PFSK-1 (cell line): Measurements from ENCODE around the gene ATP6V0B.

Experiments
- FOXP2 ChIP-seq: optimal IDR thresholded peaks from 2 replicates; pipeline ENCODE3; 2011; ENCODE audit warnings: borderline replicate concordance, control low read depth, inconsistent platforms; ENCODE audit not compliant: insufficient read depth; ENCODE audit errors: extremely low read length, extremely low read depth
- POLR2AphosphoS5 ChIP-seq: IDR thresholded peaks from 2 replicates; pipeline ENCODE4 v1.6.1; 2012; ENCODE audit warnings: low read depth, mild to moderate bottlenecking, control low read depth, low read length, moderate library complexity
- SIN3A ChIP-seq: IDR thresholded peaks from 2 replicates; pipeline ENCODE4 v1.6.1; 2012; ENCODE audit warnings: mild to moderate bottlenecking, low read length, moderate library complexity, borderline replicate concordance; ENCODE audit not compliant: insufficient read depth
- TAF1 ChIP-seq: IDR thresholded peaks from 2 replicates; pipeline ENCODE4 v1.6.1; 2012; ENCODE audit warnings: low read length, control low read depth, borderline replicate concordance; ENCODE audit not compliant: insufficient read depth
- TF ChIP-seq, protein P1 (sequence below), 2 experiments: IDR thresholded peaks; 2 replicates each; pipeline versions ENCODE4 v1.6.1 to v1.8.0; 2011 to 2012; ENCODE audit warnings: low read depth in 2 of 2, low read length in 2 of 2, control low read depth in 1 of 2, inconsistent platforms in 1 of 2, mild to moderate bottlenecking in 1 of 2, moderate library complexity in 1 of 2; ENCODE audit not compliant: insufficient read depth in 1 of 2

ATP6V0B gene

DNA sequence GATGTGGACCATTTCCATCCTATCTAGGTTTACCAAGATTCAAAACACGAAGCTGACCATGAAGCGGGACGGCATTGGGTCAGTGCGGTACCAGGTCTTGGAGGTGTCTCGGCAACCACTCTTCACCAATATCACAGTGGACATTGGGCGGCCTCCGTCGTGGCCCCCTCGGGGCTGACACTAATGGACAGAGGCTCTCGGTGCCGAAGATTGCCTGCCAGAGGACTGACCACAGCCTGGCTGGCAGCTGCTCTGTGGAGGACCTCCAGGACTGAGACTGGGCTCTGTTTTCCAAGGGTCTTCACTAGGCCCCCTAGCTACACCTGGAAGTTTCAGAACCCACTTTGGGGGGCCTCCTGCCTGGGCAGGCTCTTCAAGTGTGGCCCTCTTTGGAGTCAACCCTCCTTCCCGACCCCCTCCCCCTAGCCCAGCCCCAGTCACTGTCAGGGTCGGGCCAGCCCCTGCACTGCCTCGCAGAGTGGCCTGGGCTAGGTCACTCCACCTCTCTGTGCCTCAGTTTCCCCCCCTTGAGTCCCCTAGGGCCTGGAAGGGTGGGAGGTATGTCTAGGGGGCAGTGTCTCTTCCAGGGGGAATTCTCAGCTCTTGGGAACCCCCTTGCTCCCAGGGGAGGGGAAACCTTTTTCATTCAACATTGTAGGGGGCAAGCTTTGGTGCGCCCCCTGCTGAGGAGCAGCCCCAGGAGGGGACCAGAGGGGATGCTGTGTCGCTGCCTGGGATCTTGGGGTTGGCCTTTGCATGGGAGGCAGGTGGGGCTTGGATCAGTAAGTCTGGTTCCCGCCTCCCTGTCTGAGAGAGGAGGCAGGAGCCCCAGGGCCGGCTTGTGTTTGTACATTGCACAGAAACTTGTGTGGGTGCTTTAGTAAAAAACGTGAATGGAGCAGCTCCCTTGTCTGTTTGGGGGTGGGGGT lies 15.8 kb downstream of the ATP6V0B start:
- TF ChIP-seq POLR2AphosphoS5 (no peak), SIN3A (no peak), FOXP2 (no peak), TAF1 (no peak)
- TF ChIP-seq, protein P1, sequence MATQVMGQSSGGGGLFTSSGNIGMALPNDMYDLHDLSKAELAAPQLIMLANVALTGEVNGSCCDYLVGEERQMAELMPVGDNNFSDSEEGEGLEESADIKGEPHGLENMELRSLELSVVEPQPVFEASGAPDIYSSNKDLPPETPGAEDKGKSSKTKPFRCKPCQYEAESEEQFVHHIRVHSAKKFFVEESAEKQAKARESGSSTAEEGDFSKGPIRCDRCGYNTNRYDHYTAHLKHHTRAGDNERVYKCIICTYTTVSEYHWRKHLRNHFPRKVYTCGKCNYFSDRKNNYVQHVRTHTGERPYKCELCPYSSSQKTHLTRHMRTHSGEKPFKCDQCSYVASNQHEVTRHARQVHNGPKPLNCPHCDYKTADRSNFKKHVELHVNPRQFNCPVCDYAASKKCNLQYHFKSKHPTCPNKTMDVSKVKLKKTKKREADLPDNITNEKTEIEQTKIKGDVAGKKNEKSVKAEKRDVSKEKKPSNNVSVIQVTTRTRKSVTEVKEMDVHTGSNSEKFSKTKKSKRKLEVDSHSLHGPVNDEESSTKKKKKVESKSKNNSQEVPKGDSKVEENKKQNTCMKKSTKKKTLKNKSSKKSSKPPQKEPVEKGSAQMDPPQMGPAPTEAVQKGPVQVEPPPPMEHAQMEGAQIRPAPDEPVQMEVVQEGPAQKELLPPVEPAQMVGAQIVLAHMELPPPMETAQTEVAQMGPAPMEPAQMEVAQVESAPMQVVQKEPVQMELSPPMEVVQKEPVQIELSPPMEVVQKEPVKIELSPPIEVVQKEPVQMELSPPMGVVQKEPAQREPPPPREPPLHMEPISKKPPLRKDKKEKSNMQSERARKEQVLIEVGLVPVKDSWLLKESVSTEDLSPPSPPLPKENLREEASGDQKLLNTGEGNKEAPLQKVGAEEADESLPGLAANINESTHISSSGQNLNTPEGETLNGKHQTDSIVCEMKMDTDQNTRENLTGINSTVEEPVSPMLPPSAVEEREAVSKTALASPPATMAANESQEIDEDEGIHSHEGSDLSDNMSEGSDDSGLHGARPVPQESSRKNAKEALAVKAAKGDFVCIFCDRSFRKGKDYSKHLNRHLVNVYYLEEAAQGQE (IDR thresholded peaks at IDR 0.05; ENCODE audit: insufficient read depth in 1 of 2, low read depth in 2 of 2, low read length in 2 of 2), result no peak

DNA sequence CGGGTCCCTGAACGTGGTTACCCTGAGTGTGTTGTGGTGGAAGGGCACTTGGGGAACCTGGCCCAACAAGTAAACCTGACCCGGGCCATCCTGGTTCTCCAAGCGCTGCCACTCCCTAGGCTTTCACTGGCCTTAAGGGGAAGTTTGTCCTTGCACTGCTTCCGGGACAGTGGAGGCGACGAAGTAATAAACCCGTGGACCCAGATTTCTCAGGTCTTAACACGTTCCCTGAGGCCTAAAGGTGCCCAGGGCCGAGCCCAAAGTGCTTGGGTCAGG lies 16.4 kb downstream of the ATP6V0B start:
- TF ChIP-seq TAF1 (no peak), POLR2AphosphoS5 (no peak), FOXP2 (no peak), SIN3A (no peak)
- TF ChIP-seq, protein P1 (IDR thresholded peaks at IDR 0.05; ENCODE audit: insufficient read depth in 1 of 2, low read depth in 2 of 2, low read length in 2 of 2), result no peak

DNA sequence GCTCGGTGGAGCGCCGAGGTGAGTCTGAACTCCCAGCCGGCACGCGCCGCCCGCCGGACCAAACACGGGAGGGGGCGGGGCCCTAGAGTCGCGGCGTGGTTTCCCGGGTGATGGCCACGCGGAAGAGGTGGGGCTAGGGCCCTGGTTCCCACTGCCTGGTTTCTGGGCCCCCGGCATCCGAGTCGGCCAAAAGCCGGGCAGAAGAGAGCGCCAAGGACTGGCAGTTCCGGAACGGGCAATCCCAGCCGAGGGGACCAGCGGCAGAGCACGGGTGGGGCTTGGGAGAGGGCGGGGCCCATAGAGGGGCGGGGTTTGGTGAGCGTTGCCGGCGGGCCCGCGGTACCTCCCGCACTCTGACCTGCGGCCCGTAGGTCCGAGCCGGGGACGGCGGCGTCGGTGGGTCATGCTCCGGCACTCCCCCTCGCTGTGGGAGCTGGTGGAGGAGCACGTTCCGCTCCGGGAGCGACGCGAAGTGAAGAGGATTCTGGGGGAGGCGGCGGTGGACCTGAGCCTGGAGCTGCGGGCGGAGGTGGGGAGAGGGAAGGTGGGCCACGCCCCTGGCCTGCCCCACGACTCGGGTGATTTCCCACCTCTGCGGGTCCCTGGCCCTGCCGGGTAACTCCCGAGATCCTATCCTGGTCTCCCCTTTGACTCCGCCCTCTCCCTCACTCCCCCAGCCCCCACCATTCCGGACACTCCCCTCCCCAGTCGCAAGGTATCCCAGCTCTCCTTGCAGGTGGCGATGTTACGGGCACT lies 16.9 kb downstream of the ATP6V0B start, which contains the start of gene CCDC24:
Gene CCDC24, plus strand, starts transcription at position 124 of the 756 bp plus-strand sequence. Its CDS starts 280 bp downstream, at position 404.
- peak; percentile 77; the same call in 1 of the 2 replicates for TF ChIP-seq SIN3A
- TF ChIP-seq TAF1, result no peak

DNA sequence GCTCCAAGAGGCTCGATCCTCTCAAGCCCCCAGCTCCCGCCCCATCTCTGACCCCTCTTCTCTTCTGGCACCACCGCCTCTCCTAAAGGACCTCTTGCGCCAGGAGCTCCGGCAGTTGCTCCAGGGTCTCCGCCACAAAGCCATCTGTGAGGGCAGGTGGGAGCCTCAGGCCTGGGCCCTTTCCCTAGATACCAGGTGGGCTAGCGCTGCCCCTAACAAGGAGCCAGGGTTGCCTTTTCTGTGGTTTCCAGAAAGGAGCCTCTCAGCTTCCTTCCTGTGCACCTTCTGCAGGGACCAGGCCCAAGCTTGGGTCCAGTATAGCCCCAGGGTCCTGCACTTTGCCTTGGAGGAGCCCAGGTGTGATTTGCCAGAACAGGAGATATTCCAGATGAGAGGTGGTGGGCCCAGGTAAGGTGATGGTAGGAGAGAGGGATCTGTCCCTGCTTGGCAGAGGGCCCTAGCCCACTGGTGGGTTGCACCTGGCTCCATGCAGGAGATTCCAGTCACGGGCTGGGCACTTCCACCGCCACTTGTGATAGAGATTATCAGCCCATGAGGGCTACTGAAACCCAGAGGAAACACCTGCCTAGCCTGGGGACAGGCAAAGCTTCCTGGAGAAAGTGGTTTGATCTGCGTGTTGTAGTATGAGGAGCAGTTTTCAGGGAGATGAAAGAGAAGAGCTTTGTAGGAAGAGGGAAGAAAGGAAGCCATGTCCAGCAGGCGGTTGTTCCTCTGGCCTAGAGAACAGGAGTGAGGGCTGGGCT lies 17.7 kb downstream of the ATP6V0B start:
- no peak for TF ChIP-seq POLR2AphosphoS5
- TF ChIP-seq SIN3A, result no peak
- no peak for TF ChIP-seq TAF1
- TF ChIP-seq, protein P1 (IDR thresholded peaks at IDR 0.05; ENCODE audit: insufficient read depth in 1 of 2, low read depth in 2 of 2, low read length in 2 of 2), result no peak
- no peak for TF ChIP-seq FOXP2
